GM21381 (cell line): ENCODE results near the gene HSPH1.

Experiments
- ATAC-seq: cut with Tn5 transposase; IDR thresholded peaks from one replicate; pipeline ENCODE4 v1.9.1; 2021; ENCODE audit warnings: mild to moderate bottlenecking, moderate library complexity; ENCODE audit not compliant: unreplicated experiment

Gene HSPH1

GRCh38 chr13:31133621-31134020 lies 28.1 kb downstream of the HSPH1 start:
- ATAC-seq: no peak

GRCh38 chr13:31131470-31131961 lies 30.2 kb downstream of the HSPH1 start:
- no peak for ATAC-seq

- no peak for ATAC-seq
Observed at GRCh38 chr13:31129419-31129818, 32.3 kb downstream of the HSPH1 start.

GRCh38 chr13:31124204-31124603 lies 37.5 kb downstream of the HSPH1 start:
- ATAC-seq: no peak

GRCh38 chr13:31122544-31123260 lies 39.0 kb downstream of the HSPH1 start:
- no peak for ATAC-seq

- no peak for ATAC-seq
Observed at GRCh38 chr13:31122143-31122542, 39.6 kb downstream of the HSPH1 start.

- ATAC-seq: no peak
Observed at GRCh38 chr13:31121379-31122140, 40.1 kb downstream of the HSPH1 start.

- no peak for ATAC-seq
Observed at GRCh38 chr13:31119966-31120700, 41.6 kb downstream of the HSPH1 start.

- no peak for ATAC-seq
Observed at GRCh38 chr13:31119526-31119925, 42.2 kb downstream of the HSPH1 start.

- no peak for ATAC-seq
Observed at GRCh38 chr13:31116224-31116623, 45.5 kb downstream of the HSPH1 start.

GRCh38 chr13:31115616-31116015 lies 46.1 kb downstream of the HSPH1 start:
- ATAC-seq: no peak

GRCh38 chr13:31114641-31115040 lies 47.1 kb downstream of the HSPH1 start:
- ATAC-seq: no peak

GRCh38 chr13:31111136-31111535 lies 50.6 kb downstream of the HSPH1 start:
- ATAC-seq: no peak

- no peak for ATAC-seq
Observed at GRCh38 chr13:31110617-31111016, 51.1 kb downstream of the HSPH1 start.

GRCh38 chr13:31110169-31110568 lies 51.5 kb downstream of the HSPH1 start:
- ATAC-seq: no peak

- ATAC-seq: no peak
Observed at GRCh38 chr13:31107109-31107508, 54.6 kb downstream of the HSPH1 start.

GRCh38 chr13:31105856-31106255 lies 55.8 kb downstream of the HSPH1 start:
- ATAC-seq: no peak

GRCh38 chr13:31105020-31105795 lies 56.5 kb downstream of the HSPH1 start:
- no peak for ATAC-seq

- no peak for ATAC-seq
Observed at GRCh38 chr13:31102905-31103304, 58.8 kb downstream of the HSPH1 start.

GRCh38 chr13:31101472-31102170 lies 60.1 kb downstream of the HSPH1 start:
- no peak for ATAC-seq
